ENCODE results near the gene RPL11. TPM values are rescaled to one million over a fixed set of nuclear protein-coding genes. Genes with fewer than 3 reads are reported as not detected.

Gene RPL11
- total RNA-seq, result 100 to 1,000 TPM; 729 to 882 (median 820) TPM
- long read RNA-seq, donor 1, transcript RPL11-201 (6 exons, 660 nt), result minor isoform, 43 of 515 reads
- long read RNA-seq, donor 1, transcript RPL11-203 (5 exons, 879 nt), result minor isoform, 16 of 515 reads
- long read RNA-seq, donor 1, transcript RPL11-206 (6 exons, 1,017 nt), result major isoform, 342 of 515 reads
- long read RNA-seq, donor 1, partial matches to known transcripts, result 106 of 515 reads
- long read RNA-seq, donor 1, other reads (novel, unspliced or antisense), result 6 of 515 reads
- long read RNA-seq, donor 2, transcript RPL11-203 (5 exons, 879 nt), result minor isoform, 175 of 861 reads
- long read RNA-seq, donor 2, transcript RPL11-201 (6 exons, 660 nt), result minor isoform, 83 of 861 reads
- long read RNA-seq, donor 2, transcript RPL11-206 (6 exons, 1,017 nt), result major isoform, 557 of 861 reads
- long read RNA-seq, donor 2, partial matches to known transcripts, result 31 of 861 reads
- long read RNA-seq, donor 2, other reads (novel, unspliced or antisense), result 15 of 861 reads

- Histone ChIP-seq H3K4me1 (ENCODE audit: low read depth) (peaks cover 41% of the 10 kb centered on the region), H3K36me3 (ENCODE audit: low read depth) (no peaks in the 10 kb centered on the region), H3K4me3 (peak within 1 kb of the TSS; percentile 79), H3K9me3 (peaks cover 4% of the 10 kb centered on the region)
- peak; percentile 89 to 93 (median 92) for DNase-seq
- ATAC-seq, result peak; percentile 100
- peak; percentile 84 for TF ChIP-seq CTCF (IDR thresholded peaks at IDR 0.05)
- intact Hi-C loops (cut with DNase I, micrococcal nuclease), result no loop called here
Observed at GRCh38 chr1:23691499-23692307, at the start of gene RPL11. Gene RPL11 (plus strand): TSS chr1:23691806. CDS start chr1:23691824, 18 bp downstream.

GRCh38 chr1:23643736-23644554 lies 47.7 kb upstream of the RPL11 start:
- Histone ChIP-seq H3K9me3 (no peaks in the 10 kb centered on the region), H3K4me1 (ENCODE audit: low read depth) (no peaks in the 10 kb centered on the region), H3K4me3 (no peak overlapping the region), H3K36me3 (ENCODE audit: low read depth) (no peaks in the 10 kb centered on the region)
- DNase-seq (no peak), ATAC-seq (no peak)
- intact Hi-C loops (cut with DNase I, micrococcal nuclease), result no loop called here
- no peak for TF ChIP-seq CTCF (IDR thresholded peaks at IDR 0.05)

- DNase-seq (no peak), ATAC-seq (no peak)
- Histone ChIP-seq H3K36me3 (ENCODE audit: low read depth) (no peaks in the 10 kb centered on the region), H3K9me3 (no peaks in the 10 kb centered on the region), H3K4me1 (ENCODE audit: low read depth) (no peaks in the 10 kb centered on the region), H3K4me3 (no peak overlapping the region)
- intact Hi-C loops (cut with DNase I, micrococcal nuclease), result no loop called here
- no peak for TF ChIP-seq CTCF (IDR thresholded peaks at IDR 0.05)
Observed at GRCh38 chr1:23644555-23644866, 47.1 kb upstream of the RPL11 start.

GRCh38 chr1:23645338-23645737 lies 46.3 kb upstream of the RPL11 start:
- Histone ChIP-seq H3K4me1 (ENCODE audit: low read depth) (no peaks in the 10 kb centered on the region), H3K36me3 (ENCODE audit: low read depth) (no peaks in the 10 kb centered on the region), H3K4me3 (no peak overlapping the region), H3K9me3 (no peaks in the 10 kb centered on the region)
- intact Hi-C loops (cut with DNase I, micrococcal nuclease), result no loop called here
- DNase-seq, result no peak
- TF ChIP-seq CTCF (IDR thresholded peaks at IDR 0.05), result no peak
- no peak for ATAC-seq

GRCh38 chr1:23646091-23646490 lies 45.5 kb upstream of the RPL11 start:
- Histone ChIP-seq H3K4me3 (no peak overlapping the region), H3K4me1 (ENCODE audit: low read depth) (no peaks in the 10 kb centered on the region), H3K36me3 (ENCODE audit: low read depth) (no peaks in the 10 kb centered on the region), H3K9me3 (no peaks in the 10 kb centered on the region)
- DNase-seq (no peak), ATAC-seq (no peak)
- intact Hi-C loops (cut with DNase I, micrococcal nuclease), result no loop called here
- TF ChIP-seq CTCF (IDR thresholded peaks at IDR 0.05), result no peak

Measured in mucosa of descending colon (tissue), 3 donors.